GM23338 (cell line): Measurements from ENCODE around the gene GHR. TPM values are rescaled to one million over a fixed set of nuclear protein-coding genes. Genes with fewer than 3 reads are reported as not detected.

Source experiments
- ATAC-seq: fragments of 200-7000 bp; cut with Tn5 transposase; 3 replicates; pipeline ENCODE4 v1.9.1; 2020
- DNase-seq: peaks from one replicate; pipeline ENCODE4 v3.0.0-alpha.2; 2015; ENCODE audit warnings: low spot score
- H2AFZ ChIP-seq: fragments of 200-600 bp; sonication (generic); 2 replicates; pipeline ENCODE4 v1.8.0; 2016; ENCODE audit warnings: antibody characterized with exemption, mild to moderate bottlenecking, moderate library complexity
- H3F3A ChIP-seq: fragments of 200-600 bp; sonication (generic); replicated peaks from 2 replicates; pipeline ENCODE4 v1.8.0; 2017; ENCODE audit warnings: antibody characterized with exemption, mixed run types, low read depth
- H3K27ac ChIP-seq: fragments of 200-600 bp; sonication (generic); 2 replicates; pipeline ENCODE4 v1.6.1; 2016; ENCODE audit warnings: low read depth
- H3K27me3 ChIP-seq: fragments of 200-600 bp; sonication (generic); 2 replicates; pipeline ENCODE4 v1.8.0; 2016; ENCODE audit warnings: mild to moderate bottlenecking, mixed run types, moderate library complexity; ENCODE audit not compliant: insufficient read depth
- H3K36me3 ChIP-seq: fragments of 200-600 bp; sonication (generic); 2 replicates; pipeline ENCODE4 v1.8.0; 2016; ENCODE audit warnings: mild to moderate bottlenecking; ENCODE audit not compliant: insufficient read depth
- H3K4me1 ChIP-seq: fragments of 200-600 bp; sonication (generic); 2 replicates; pipeline ENCODE4 v1.8.0; 2016; ENCODE audit warnings: mild to moderate bottlenecking, moderate library complexity; ENCODE audit not compliant: insufficient read depth
- H3K4me2 ChIP-seq: fragments of 200-600 bp; sonication (generic); 2 replicates; pipeline ENCODE4 v1.7.1; 2017; ENCODE audit warnings: mixed run types
- H3K4me3 ChIP-seq: fragments of 200-600 bp; sonication (generic); 2 replicates; pipeline ENCODE4 v1.6.1; 2016; ENCODE audit warnings: mixed run types
- H3K79me2 ChIP-seq: fragments of 200-600 bp; sonication (generic); replicated peaks from 2 replicates; pipeline ENCODE4 v1.8.0; 2017; ENCODE audit warnings: mild to moderate bottlenecking; ENCODE audit not compliant: insufficient read depth
- H3K9me2 ChIP-seq: fragments of 200-600 bp; sonication (generic); 2 replicates; pipeline ENCODE4 v1.8.0; 2017; ENCODE audit not compliant: insufficient read depth
- H4K20me1 ChIP-seq: fragments of 200-600 bp; sonication (generic); replicated peaks from 2 replicates; pipeline ENCODE4 v1.8.0; 2017; ENCODE audit warnings: mild to moderate bottlenecking; ENCODE audit not compliant: insufficient read depth
- H3K27ac Mint-ChIP-seq: 2 replicates; pipeline ENCODE4 v1.8.0; 2020; ENCODE audit warnings: inconsistent platforms, mild to moderate bottlenecking, moderate library complexity, mixed read lengths
- H3K27me3 Mint-ChIP-seq: 3 replicates; pipeline ENCODE4 v1.8.0; 2022; ENCODE audit warnings: low read depth, mild to moderate bottlenecking, moderate library complexity, mixed read lengths, inconsistent platforms; ENCODE audit not compliant: insufficient read depth, poor library complexity
- H3K36me3 Mint-ChIP-seq: 3 replicates; pipeline ENCODE4 v1.8.0; 2021; ENCODE audit warnings: low read depth, mild to moderate bottlenecking, inconsistent platforms, moderate library complexity, mixed read lengths
- H3K4me1 Mint-ChIP-seq: 3 replicates; pipeline ENCODE4 v1.8.0; 2020; ENCODE audit warnings: mild to moderate bottlenecking, inconsistent platforms, mixed read lengths
- H3K4me3 Mint-ChIP-seq: 3 replicates; pipeline ENCODE4 v1.8.0; 2021; ENCODE audit warnings: moderate library complexity, mild to moderate bottlenecking, inconsistent platforms, mixed read lengths
- H3K9me3 Mint-ChIP-seq: 3 replicates; pipeline ENCODE4 v1.8.0; 2020; ENCODE audit warnings: moderate library complexity, mild to moderate bottlenecking, inconsistent platforms, mixed read lengths
- CREB1 ChIP-seq: fragments of 250-450 bp; sonication (Bioruptor Pico); IDR thresholded peaks from 2 replicates; pipeline ENCODE4 v1.5.0; 2020; ENCODE audit warnings: low read depth, mild to moderate bottlenecking, moderate library complexity
- CTCF ChIP-seq, 2 experiments: fragments of 200-600 bp in 1 of 2; sonication (generic) in 1 of 2; conservative IDR thresholded peaks; 2 replicates each; pipeline versions ENCODE4 v1.5.1 to v1.6.1; 2016 to 2017; ENCODE audit warnings: antibody characterized with exemption in 2 of 2, low read depth in 2 of 2, mild to moderate bottlenecking in 2 of 2, moderate library complexity in 1 of 2
- ETS1 ChIP-seq: IDR thresholded peaks from 2 replicates; pipeline ENCODE4 v1.6.1; 2016; ENCODE audit warnings: antibody characterized with exemption
- EZH2 ChIP-seq: fragments of 200-600 bp; sonication (generic); IDR thresholded peaks from one replicate; pipeline ENCODE4 v1.8.0; 2017; ENCODE audit warnings: antibody characterized with exemption, mild to moderate bottlenecking, low read depth; ENCODE audit not compliant: unreplicated experiment
- JUNB ChIP-seq: IDR thresholded peaks from one replicate; pipeline ENCODE4 v1.6.1; 2016; ENCODE audit warnings: antibody characterized with exemption; ENCODE audit not compliant: unreplicated experiment
- NANOG ChIP-seq: IDR thresholded peaks from 2 replicates; pipeline ENCODE4 v1.6.1; 2016; ENCODE audit warnings: antibody characterized with exemption, borderline replicate concordance
- POLR2AphosphoS5 ChIP-seq: IDR thresholded peaks from 2 replicates; pipeline ENCODE4 v1.6.1; 2016; ENCODE audit warnings: antibody characterized with exemption, low read depth
- REST ChIP-seq: IDR thresholded peaks from one replicate; pipeline ENCODE4 v1.6.1; 2018; ENCODE audit warnings: antibody characterized with exemption; ENCODE audit not compliant: unreplicated experiment
- STAT1 ChIP-seq: IDR thresholded peaks from one replicate; pipeline ENCODE4 v1.6.1; 2016; ENCODE audit warnings: antibody characterized with exemption; ENCODE audit not compliant: unreplicated experiment
- ZNF114 ChIP-seq: fragments of 250-450 bp; sonication (Bioruptor Pico); IDR thresholded peaks from 2 replicates; pipeline ENCODE4 v1.5.0; 2020; ENCODE audit warnings: mild to moderate bottlenecking, moderate library complexity
- ZNF331 ChIP-seq: fragments of 250-450 bp; sonication (Bioruptor Pico); IDR thresholded peaks from 2 replicates; pipeline ENCODE4 v1.5.0; 2020; ENCODE audit warnings: low read depth, mild to moderate bottlenecking, moderate library complexity
- polyA plus RNA-seq: library from polyadenylated mRNA; unstranded; fragments of >200 nt; fragmentation: Nextera tagmentation; extraction: Ambion mirVana; gene quantifications from 2 replicates; pipeline ENCODE4 v1.2.1, GENCODE V29; 2016
- total RNA-seq: library from RNA; depleted of rRNA; stranded (reverse); fragments of >200 nt; shearing (Covaris generic); gene quantifications from 2 replicates; pipeline ENCODE4 v1.2.3, GENCODE V29; 2014

Gene GHR
- total and polyA plus RNA-seq, 2 experiments from 2014 or later, result 0.21 to 1.9 TPM

- Histone ChIP-seq H3F3A (no peaks in the 10 kb centered on the region), H3K4me2 (no peak overlapping the region), H3K4me1 (no peaks in the 10 kb centered on the region), H3K4me3 (no peak overlapping the region), H3K27ac (no peak overlapping the region), H4K20me1 (no peaks in the 10 kb centered on the region), H3K27me3 (no peaks in the 10 kb centered on the region), H2AFZ (no peak overlapping the region), H3K9me2 (no peaks in the 10 kb centered on the region), H3K36me3 (no peaks in the 10 kb centered on the region), H3K79me2 (no peaks in the 10 kb centered on the region)
- no peak overlapping the region for H3K4me3 Mint-ChIP-seq
- H3K27ac Mint-ChIP-seq, result no peak overlapping the region
- no peaks in the 10 kb centered on the region for H3K27me3 Mint-ChIP-seq
- no peak for TF ChIP-seq ETS1
- no peak for TF ChIP-seq ZNF114 (CRISPR knock-in tag)
- TF ChIP-seq CTCF (conservative IDR thresholded peaks at IDR 0.05; ENCODE audit: low read depth in 2 of 2), result no peak
- no peak for TF ChIP-seq POLR2AphosphoS5
- TF ChIP-seq EZH2, result no peak
- no peak for TF ChIP-seq CREB1 (CRISPR knock-in tag)
- TF ChIP-seq JUNB, result no peak
- TF ChIP-seq NANOG, result no peak
- H3K36me3 Mint-ChIP-seq, result no peaks in the 10 kb centered on the region
- DNase-seq (no peak), ATAC-seq (no peak)
- H3K9me3 Mint-ChIP-seq, result no peaks in the 10 kb centered on the region; the same call in 2 of the 3 replicates
- H3K4me1 Mint-ChIP-seq, result no peaks in the 10 kb centered on the region
Observed at GRCh38 chr5:42632354-42632900, 209.2 kb downstream of the GHR start.

GRCh38 chr5:42634575-42634974 lies 211.3 kb downstream of the GHR start:
- DNase-seq (no peak), ATAC-seq (no peak)
- no peaks in the 10 kb centered on the region for H3K36me3 Mint-ChIP-seq
- Histone ChIP-seq H2AFZ (no peak overlapping the region), H3K27ac (no peak overlapping the region), H3K4me3 (no peak overlapping the region), H3K36me3 (no peaks in the 10 kb centered on the region), H3K9me2 (no peaks in the 10 kb centered on the region), H4K20me1 (no peaks in the 10 kb centered on the region), H3K4me2 (no peak overlapping the region), H3K4me1 (no peaks in the 10 kb centered on the region), H3F3A (no peaks in the 10 kb centered on the region), H3K79me2 (no peaks in the 10 kb centered on the region), H3K27me3 (no peaks in the 10 kb centered on the region)
- H3K9me3 Mint-ChIP-seq, result no peaks in the 10 kb centered on the region; the same call in 2 of the 3 replicates
- H3K4me1 Mint-ChIP-seq, result no peaks in the 10 kb centered on the region
- H3K27me3 Mint-ChIP-seq, result no peaks in the 10 kb centered on the region
- no peak overlapping the region for H3K27ac Mint-ChIP-seq
- no peak overlapping the region for H3K4me3 Mint-ChIP-seq
- no peak for TF ChIP-seq ZNF114 (CRISPR knock-in tag)
- no peak for TF ChIP-seq CTCF (conservative IDR thresholded peaks at IDR 0.05; ENCODE audit: low read depth in 2 of 2)
- no peak for TF ChIP-seq REST
- no peak for TF ChIP-seq STAT1
- no peak for TF ChIP-seq CREB1 (CRISPR knock-in tag)
- TF ChIP-seq ZNF331 (CRISPR knock-in tag), result no peak
- no peak for TF ChIP-seq EZH2
